HFF-Myc (cell line): Measurements from ENCODE around the gene DLG2.

ENCODE experiments used
- DNase-seq: peaks from one replicate; pipeline ENCODE4 v3.0.0-alpha.2; 2011; ENCODE audit warnings: low read depth; ENCODE audit errors: extremely low read depth
- H3K4me3 ChIP-seq: replicated peaks from 2 replicates; pipeline ENCODE4 v1.5.1; 2011; ENCODE audit warnings: low read depth, mild to moderate bottlenecking, control low read depth, low read length
- TF ChIP-seq, protein P1 (sequence below): IDR thresholded peaks from 2 replicates; pipeline ENCODE4 v1.5.1; 2012; ENCODE audit warnings: mild to moderate bottlenecking, low read depth, low read length, control low read depth; ENCODE audit errors: missing control alignments

Gene DLG2

GRCh38 chr11:84981301-84981700, 645.8 kb downstream of the DLG2 start:
- TF ChIP-seq, protein P1, sequence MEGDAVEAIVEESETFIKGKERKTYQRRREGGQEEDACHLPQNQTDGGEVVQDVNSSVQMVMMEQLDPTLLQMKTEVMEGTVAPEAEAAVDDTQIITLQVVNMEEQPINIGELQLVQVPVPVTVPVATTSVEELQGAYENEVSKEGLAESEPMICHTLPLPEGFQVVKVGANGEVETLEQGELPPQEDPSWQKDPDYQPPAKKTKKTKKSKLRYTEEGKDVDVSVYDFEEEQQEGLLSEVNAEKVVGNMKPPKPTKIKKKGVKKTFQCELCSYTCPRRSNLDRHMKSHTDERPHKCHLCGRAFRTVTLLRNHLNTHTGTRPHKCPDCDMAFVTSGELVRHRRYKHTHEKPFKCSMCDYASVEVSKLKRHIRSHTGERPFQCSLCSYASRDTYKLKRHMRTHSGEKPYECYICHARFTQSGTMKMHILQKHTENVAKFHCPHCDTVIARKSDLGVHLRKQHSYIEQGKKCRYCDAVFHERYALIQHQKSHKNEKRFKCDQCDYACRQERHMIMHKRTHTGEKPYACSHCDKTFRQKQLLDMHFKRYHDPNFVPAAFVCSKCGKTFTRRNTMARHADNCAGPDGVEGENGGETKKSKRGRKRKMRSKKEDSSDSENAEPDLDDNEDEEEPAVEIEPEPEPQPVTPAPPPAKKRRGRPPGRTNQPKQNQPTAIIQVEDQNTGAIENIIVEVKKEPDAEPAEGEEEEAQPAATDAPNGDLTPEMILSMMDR: no peak
- DNase-seq: no peak
- H3K4me3 ChIP-seq: no peak overlapping the region

GRCh38 chr11:84969103-84969502, 658.0 kb downstream of the DLG2 start:
- TF ChIP-seq, protein P1: no peak
- no peak for DNase-seq
- no peak overlapping the region for H3K4me3 ChIP-seq

DNA sequence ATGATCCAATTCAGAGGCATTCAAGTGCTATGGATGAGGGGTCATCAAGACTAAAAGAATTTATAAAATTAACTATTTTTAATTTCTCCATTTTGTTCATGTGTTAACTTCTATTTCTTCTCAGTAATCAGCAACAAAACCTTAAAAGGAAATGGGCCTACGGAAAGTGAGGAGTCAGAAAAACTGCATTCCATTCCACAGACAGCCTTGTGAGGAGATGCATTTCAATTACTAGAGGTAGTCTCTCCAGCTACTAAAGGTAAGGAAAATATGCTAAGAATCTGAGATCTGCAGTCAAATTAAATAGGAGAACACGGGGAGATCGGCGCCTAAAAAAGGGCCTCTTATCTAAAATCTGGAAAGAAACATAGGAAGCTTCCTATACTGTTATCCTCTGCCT, 661.7 kb downstream of the DLG2 start:
- no peak overlapping the region for H3K4me3 ChIP-seq
- DNase-seq: no peak
- TF ChIP-seq, protein P1: no peak

- DNase-seq: no peak
- TF ChIP-seq, protein P1: no peak
Observed at GRCh38 chr11:84963240-84963639, 663.9 kb downstream of the DLG2 start.

GRCh38 chr11:84962018-84962417, 665.1 kb downstream of the DLG2 start:
- no peak overlapping the region for H3K4me3 ChIP-seq
- DNase-seq: no peak
- TF ChIP-seq, protein P1: no peak

More at GRCh38 chr11:84963240-84963639, 663.9 kb downstream of the DLG2 start:
- H3K4me3 ChIP-seq: no peak overlapping the region

DNA sequence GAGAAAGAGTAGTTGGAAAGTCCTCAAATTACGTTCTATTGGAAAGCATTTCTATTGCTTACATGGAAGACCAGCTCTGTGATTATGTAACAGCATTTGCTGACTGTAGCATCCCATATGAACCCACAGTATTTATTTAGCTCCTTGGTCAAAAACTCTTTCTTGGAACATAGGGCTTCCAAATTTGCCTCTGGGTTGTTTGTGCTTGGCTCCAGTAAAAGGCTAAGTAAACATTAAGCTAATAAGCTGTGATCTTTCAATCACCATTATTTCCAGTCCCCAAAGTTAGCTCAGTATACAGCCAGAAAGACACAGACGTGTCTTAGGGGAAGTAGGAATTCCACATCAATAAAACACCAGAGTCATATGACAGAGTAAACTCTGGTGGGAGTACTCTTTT, 668.8 kb downstream of the DLG2 start:
- no peak for DNase-seq
- TF ChIP-seq, protein P1: no peak
- H3K4me3 ChIP-seq: no peak overlapping the region

DNA sequence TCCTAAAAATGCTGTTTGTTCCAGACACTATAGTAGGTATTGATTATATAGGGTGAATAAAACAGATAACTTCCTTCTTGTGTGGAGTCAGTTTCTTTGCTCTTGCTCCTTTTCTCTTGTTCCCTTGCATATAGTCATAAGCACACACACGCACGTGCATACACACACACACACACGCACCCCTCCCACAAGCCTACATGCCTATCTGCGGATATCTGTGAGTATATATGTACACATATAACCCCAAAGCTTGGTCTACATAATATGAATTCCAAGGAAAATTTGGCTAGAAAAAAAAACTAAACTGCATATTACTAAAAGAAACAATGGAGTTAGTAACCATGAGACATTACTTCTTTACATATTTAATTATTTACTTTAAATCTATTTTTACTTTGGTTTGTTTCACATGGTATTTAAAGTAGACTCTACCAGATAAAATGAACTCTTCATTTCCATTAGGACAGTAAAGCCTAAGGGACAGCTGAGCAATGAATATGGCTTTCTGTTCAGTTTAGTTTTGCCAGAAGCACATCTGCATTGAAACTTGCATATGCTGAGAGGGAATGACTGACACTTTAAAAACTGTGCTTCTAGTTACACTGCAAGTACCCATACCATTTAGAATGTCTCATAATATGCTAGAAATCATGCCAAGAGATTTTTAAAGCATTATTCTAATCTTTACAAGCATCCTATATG, 676.4 kb downstream of the DLG2 start:
- no peak overlapping the region for H3K4me3 ChIP-seq
- TF ChIP-seq, protein P1: no peak
- no peak for DNase-seq
